GM15510 (cell line): ENCODE measurements around the gene TMTC2.

ENCODE experiments used
- POLR2A ChIP-seq: IDR thresholded peaks from 3 replicates; pipeline ENCODE4 v1.6.1; 2011; ENCODE audit warnings: borderline replicate concordance; ENCODE audit not compliant: insufficient read length; ENCODE audit errors: extremely low read depth

The TMTC2 gene

DNA sequence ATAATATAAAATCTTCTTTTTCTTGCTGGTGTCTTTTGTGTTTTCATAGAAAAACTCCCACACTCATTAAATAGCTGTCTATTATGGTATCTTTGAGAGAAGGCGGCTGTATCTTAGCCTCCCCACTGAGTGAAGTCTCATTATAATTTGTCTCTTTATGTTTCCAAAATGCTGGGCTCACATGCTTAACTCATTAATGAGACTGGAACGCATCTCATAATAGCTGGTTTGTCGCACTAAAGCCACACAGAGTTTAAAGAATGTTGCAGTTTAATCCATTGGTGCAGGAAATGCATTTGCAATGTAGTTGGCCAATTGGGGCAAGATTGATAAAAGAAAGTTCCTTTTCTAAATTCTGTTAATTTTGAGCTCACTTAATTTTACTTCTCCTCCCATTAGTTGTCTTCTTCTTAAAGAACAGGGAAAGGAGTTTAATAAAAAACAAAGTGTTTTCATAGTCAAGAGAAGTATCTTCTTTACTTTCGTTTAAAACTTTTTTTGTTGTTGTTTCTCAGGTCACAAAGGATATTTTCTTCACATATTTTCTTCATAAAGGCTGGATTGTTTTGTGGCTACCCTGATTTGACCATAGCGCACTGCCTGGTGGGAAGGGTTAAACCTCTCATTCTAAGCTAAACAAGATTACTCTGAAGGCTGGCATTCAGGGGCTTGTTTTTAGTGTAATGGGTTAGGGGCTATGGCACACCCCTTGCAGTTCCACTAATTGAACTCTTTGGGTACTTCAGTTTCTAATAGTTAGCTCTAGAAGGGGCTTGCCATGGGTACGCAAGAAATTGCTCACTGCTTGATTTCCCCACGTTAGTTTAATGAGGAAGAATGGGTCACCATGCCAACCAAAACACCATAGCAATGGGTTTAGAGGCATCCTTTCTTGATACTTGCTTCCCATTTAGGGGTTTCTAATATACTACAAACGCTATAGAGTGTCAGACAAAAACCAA lies 197.0 kb downstream of the TMTC2 start:
- TF ChIP-seq POLR2A: no peak

DNA sequence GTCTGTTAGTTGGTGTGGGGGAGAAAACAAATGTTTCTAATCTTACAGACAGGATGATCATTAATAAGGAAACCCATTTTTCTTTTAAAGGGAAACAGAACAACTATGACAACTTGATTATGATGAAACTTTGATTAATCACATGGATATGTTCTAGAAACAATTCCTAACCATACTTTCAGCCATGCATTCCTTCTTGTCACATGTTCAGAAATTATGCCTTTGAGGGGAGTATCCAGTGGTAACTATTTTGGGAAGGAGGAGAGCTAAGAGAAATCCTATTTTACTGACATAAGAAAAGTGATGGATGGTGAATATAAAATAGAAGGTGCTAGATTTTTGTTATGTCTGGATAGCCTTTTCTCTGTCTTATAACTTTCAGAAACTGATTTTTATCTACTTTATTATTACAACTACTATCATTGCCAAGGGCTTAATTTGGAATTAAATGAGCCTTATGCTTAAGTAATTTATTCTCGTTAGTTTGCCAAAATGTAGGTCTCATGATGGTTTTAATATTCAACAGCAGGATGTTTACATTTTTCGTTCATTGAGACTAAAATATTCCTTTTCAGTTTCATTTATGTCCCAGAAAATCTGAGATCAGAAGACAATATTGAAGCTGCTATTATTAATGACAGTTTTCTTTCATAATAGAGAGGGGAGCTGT lies 200.1 kb downstream of the TMTC2 start:
- no peak for TF ChIP-seq POLR2A

DNA sequence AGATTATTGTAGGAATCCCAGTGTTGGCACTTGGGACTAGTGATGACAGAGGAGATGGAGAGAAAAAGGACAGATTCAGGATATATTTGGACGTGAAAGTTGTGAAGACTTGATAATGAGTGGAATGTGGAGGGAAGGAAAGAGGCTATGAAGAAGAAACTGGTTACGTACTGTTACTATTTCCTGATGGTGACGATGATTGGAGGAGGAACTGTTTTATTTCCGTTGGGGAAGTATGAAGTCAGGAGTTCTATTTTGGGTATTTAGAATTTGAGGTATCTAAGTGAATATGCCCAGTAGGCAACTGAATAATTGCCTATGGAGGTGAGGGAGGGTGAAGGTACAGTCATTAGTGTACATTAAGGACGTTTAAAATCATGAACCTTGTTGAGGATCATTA lies 207.2 kb downstream of the TMTC2 start:
- no peak for TF ChIP-seq POLR2A

DNA sequence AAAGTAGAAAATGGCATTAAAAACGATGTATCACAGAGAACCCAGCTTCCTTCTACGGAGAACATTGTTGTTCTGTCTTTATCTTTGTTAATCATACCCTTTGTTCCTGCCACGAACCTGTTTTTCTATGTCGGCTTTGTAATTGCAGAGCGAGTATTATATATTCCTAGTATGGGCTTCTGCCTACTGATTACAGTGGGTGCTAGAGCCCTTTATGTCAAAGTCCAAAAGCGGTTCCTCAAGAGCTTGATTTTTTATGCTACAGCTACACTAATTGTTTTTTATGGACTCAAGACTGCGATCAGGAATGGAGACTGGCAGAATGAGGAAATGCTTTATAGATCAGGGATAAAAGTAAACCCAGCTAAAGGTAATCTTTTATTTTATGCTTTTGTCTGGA lies 209.6 kb downstream of the TMTC2 start:
- TF ChIP-seq POLR2A: no peak

DNA sequence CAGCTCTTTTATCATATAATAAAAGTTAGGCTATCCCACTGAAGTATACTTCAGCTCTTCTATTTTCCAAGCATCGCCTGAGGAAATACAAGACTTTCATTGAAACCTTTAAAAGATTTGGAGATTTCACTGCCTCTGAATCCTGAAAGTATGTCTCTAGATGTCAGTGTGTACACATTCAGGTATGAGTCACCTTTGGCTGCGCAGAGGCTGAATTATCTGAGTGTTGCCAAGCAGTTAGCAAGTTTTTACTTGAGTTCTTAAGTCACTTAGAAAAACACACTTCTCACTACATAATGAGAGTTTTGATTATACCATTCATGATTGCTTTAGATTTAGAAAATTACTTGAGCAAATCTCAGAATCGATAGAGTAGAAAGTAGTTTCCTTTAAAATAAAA lies 210.3 kb downstream of the TMTC2 start:
- no peak for TF ChIP-seq POLR2A

DNA sequence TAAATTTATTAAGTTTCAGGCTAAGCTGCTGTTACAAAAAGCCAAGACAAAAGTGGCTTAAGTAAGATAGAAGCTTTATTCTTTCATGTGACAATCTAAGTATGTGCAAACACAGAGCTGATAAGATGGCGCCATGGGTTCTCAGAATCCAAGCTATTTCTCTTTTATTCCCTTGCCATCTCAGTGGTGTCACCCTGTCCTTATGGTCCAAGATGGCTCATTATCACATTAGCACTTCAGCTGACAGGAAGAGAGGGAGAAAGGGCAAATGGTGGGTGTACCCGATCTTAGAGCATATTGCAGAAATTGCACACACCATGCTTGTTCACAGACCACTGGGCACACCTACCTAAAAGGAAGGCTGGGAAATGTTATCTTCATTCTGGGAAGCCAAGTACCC lies 211.7 kb downstream of the TMTC2 start:
- TF ChIP-seq POLR2A: no peak

DNA sequence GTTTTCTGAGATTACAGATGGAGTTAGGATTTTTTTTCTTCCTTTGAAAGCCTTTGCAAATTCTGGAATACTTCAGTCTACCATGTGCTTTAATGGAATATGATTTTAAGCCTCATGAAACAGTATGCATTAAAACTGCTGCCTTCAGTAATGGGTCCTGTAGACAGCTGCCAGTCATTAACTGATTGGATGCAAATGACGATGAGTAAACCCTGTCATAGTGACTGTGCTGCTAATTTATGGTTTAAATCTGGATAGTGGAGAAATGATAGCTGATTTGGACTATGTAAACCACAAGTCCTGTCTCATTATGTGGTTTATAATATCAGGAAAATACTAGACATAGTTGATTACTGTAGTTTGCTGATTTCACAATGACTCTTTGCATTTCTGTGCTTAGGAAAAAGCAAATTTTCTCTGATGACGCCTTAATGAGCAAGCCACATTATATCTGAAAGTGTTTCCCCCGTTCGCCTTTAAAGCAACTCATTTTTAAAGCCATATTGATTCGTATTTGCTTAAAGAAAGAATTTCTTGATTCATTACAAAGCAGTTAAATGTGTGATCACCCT lies 217.6 kb downstream of the TMTC2 start:
- TF ChIP-seq POLR2A: no peak

DNA sequence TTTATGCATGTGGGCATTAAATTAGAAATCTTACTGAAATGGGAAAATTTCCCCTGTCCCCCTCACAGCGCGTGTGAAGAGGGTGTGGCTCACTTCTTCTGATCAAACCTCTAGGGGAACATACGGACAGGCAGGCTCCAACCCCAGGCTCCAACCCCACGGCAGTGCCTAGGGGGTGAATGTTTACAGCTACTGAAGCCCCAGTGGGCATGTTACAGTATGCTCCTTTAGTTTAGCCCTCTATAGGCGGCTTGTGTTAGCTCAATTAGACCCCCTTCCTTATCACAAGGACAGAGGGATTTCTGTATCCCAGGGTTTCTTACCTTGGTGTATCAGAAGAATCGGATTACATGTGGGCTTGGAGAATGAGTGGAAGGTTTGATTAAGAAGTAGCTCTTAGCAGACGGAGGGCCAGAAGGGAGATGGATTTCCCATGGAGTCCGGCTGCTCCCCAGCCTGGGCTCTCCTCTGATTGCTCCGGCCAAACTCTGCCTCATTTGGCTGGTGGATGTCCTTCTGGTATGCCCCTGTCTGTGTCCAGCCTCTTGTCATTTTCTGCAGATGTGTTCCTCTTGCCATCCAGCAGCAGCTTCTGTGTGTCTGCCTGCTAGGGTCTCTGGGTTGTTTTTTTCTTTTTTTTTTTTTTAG lies 223.7 kb downstream of the TMTC2 start:
- no peak for TF ChIP-seq POLR2A

DNA sequence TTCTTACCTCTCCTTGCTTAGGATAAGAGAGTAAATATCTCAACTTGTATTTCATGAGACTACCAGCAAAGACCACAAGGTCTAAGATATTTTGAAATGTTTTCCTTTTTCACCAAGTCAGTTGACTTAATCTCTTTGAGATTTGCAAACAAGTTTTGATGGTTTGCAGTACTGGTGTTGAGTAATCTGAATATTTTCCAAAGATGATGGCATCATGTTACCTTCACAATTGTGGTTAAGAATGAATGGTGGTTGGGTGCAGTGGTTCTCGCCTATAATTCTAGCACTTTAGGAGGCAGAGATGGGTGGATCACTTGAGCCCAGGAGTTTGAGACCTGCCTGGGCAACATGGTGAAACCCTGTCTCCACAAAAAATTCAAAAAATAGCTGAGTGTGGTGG lies 225.7 kb downstream of the TMTC2 start:
- TF ChIP-seq POLR2A: no peak

DNA sequence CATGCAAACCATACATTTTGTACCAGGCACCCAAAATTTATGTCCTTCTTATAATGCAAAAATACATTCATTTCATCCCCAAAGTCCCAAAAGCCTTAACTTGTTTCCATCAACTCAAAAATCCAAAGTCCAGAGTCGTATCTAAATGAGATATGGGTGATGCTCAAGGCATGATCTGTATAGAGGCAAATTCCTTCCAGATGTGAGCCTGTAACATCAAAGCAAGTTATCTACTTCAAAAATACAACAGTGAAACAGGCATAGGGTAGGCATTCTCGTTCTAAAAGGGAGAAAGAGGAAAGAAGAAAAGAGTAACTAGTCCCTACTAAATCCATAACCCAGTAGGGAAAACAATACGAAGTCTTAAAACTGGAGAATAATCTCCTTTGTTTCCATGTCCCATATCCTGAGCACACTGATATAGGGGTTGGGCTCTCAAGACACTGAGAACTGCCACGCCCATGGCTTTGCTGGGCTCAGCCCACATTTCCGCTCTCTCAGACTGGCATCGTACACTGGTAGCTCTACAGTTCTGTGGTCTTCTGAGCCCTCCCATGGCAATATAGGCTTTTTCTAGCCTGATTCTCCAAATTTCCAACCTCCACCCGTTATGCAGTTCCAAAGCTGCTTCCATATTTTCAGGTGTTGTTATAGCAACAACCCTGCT lies 232.8 kb downstream of the TMTC2 start:
- no peak for TF ChIP-seq POLR2A

DNA sequence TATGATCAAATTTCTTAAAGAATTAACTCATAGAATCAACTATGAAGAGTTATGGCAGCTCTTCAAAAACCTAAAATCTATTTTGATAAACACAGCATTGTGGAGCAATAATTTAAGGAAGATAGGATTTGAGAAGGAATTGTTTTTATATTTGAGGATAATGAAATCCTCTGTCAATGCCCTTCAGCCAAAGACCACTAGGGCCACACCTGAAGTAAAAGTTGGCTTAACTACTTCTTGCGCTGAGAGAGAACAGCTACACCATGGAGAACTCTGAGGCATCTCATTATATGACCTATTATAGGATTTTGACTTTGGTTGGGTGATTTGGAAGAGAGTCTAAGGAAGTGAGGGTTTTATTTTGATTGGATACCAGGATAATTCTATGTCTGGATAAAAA lies 237.2 kb downstream of the TMTC2 start:
- no peak for TF ChIP-seq POLR2A

DNA sequence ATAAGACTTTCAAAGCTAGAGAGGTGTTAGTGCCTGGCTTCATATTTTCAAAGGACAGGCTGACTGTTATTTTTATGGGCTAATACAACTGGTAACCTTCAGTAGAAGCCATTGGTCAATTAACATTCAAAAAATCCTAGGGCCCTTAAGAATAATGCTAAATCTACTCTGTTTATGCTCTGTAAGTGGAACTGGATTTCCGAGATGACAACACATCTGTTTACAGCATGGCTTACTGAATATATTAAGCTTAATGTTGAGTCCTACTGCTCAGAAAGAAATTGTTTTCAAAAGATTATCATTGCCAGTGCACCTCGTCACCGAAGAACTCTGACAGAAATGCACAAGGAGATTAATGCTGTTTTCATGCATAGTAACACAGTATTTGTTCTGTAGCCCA lies 239.9 kb downstream of the TMTC2 start:
- TF ChIP-seq POLR2A: no peak

DNA sequence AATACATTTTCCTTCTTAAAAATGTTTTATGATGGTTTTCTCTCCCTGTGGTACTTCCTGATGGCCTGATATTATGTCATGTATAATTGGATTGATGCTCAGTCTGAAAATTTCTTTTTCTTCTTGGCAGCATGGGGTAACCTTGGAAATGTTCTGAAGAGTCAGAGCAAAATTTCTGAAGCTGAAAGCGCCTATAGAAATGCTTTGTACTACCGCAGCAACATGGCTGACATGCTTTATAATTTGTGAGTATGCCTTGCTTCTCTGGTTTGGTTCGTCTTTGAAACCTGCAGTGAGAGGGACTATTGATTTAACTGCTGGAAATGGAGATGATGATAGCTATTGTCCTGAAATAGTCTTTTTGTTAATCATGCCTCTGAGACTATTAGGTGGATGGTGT lies 243.6 kb downstream of the TMTC2 start:
- TF ChIP-seq POLR2A: no peak

DNA sequence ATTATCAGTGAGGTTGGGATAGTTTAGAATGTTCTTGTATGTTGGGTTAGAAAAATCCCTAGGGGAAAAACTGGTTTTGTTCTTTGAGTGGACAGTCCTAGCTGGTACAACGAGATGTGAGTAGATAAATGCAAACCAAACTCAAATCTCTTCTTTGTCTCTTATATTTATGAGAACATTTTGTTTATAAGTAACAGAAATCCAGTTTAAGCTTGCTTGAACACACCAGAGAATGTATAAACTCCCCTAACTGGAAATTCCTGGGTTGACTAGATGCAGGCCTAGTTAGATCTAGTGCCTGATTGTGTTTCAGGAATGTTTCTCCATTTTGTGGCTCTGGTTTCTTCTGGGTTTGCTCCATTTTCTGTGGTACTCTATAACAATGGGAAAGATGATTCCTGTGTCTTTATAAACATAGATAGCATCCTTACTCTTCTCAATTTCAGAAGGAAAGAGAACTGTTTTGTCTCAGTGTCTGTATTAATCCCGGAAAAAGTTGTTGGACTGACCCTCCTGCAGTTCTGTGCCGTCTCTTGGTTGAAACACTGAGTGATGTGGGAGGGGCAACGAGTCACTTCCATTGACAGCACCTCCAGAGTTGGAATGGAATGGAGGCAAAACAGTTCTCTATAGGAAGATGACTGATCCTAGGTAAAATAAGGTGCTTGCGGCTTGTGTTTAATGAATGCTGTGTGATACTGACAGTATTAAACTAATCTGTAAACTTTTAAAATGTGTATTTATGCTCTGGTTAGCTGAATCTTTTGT lies 244.8 kb downstream of the TMTC2 start:
- no peak for TF ChIP-seq POLR2A
